Body of pancreas (tissue), 4 donors: ENCODE measurements around the gene GJA5.

Experiments
- POLR2A ChIP-seq, 3 donors: fragments of 450-650 bp; IDR thresholded peaks; one replicate each; pipeline ENCODE4 v1.6.1; 2016; ENCODE audit warnings: antibody characterized with exemption in 3 of 3, mild to moderate bottlenecking in 2 of 3
- TF ChIP-seq, protein P1 (sequence below), 7 experiments: fragments of 450-650 bp in 4 of 7; fragments of 200-600 bp in 3 of 7; sonication (generic) in 3 of 7; IDR thresholded peaks; one replicate each; pipeline ENCODE4 v1.5.1; 2016 to 2019; ENCODE audit warnings: antibody characterized with exemption in 7 of 7

- no peak for TF ChIP-seq POLR2A (IDR thresholded peaks at IDR 0.05)
- TF ChIP-seq, protein P1, sequence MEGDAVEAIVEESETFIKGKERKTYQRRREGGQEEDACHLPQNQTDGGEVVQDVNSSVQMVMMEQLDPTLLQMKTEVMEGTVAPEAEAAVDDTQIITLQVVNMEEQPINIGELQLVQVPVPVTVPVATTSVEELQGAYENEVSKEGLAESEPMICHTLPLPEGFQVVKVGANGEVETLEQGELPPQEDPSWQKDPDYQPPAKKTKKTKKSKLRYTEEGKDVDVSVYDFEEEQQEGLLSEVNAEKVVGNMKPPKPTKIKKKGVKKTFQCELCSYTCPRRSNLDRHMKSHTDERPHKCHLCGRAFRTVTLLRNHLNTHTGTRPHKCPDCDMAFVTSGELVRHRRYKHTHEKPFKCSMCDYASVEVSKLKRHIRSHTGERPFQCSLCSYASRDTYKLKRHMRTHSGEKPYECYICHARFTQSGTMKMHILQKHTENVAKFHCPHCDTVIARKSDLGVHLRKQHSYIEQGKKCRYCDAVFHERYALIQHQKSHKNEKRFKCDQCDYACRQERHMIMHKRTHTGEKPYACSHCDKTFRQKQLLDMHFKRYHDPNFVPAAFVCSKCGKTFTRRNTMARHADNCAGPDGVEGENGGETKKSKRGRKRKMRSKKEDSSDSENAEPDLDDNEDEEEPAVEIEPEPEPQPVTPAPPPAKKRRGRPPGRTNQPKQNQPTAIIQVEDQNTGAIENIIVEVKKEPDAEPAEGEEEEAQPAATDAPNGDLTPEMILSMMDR (IDR thresholded peaks at IDR 0.05), result no peak
Observed at GRCh38 chr1:147712605-147713004, 47.8 kb downstream of the GJA5 start.
